CD14-positive monocyte (primary cell): ENCODE results near the gene DOCK4. TPM values are rescaled to one million over a fixed set of nuclear protein-coding genes. Genes with fewer than 3 reads are reported as not detected.

Experiments used
- DNase-seq, 3 donors: peaks; one replicate each; pipeline ENCODE4 v3.0.0-alpha.2; 2011 to 2022
- H2AFZ ChIP-seq: 2 replicates; pipeline ENCODE4 v1.6.0; 2012; ENCODE audit warnings: mild to moderate bottlenecking, low read depth, low read length, inconsistent platforms; ENCODE audit not compliant: insufficient read depth, poor library complexity, severe bottlenecking
- H3K27ac ChIP-seq, 2 donors: 1 replicate in 1 of 2; 2 replicates in 1 of 2; pipeline ENCODE4 v1.5.1; 2012 to 2013; ENCODE audit warnings: low read length in 2 of 2, control low read depth in 1 of 2, inconsistent platforms in 1 of 2, low read depth in 1 of 2, mild to moderate bottlenecking in 1 of 2
- H3K27me3 ChIP-seq, 2 donors: one replicate each; pipeline versions ENCODE4 v1.6.0 to v1.6.1; 2011 to 2013; ENCODE audit warnings: low read length in 2 of 2; ENCODE audit not compliant: control insufficient read depth in 2 of 2, insufficient read depth in 2 of 2
- H3K36me3 ChIP-seq, 2 donors: replicated peaks in 1 of 2; 1 replicate in 1 of 2; 2 replicates in 1 of 2; pipeline versions ENCODE4 v1.5.1 to v1.6.1; 2012 to 2013; ENCODE audit warnings: low read length in 2 of 2, control low read depth in 1 of 2, inconsistent platforms in 1 of 2, mild to moderate bottlenecking in 1 of 2; ENCODE audit not compliant: insufficient read depth in 2 of 2, control insufficient read depth in 1 of 2
- H3K4me1 ChIP-seq, 2 donors: 1 replicate in 1 of 2; 2 replicates in 1 of 2; pipeline versions ENCODE4 v1.5.1 to v1.6.1; 2012 to 2013; ENCODE audit warnings: low read length in 2 of 2, control low read depth in 1 of 2, inconsistent platforms in 1 of 2, mild to moderate bottlenecking in 1 of 2, moderate library complexity in 1 of 2; ENCODE audit not compliant: insufficient read depth in 2 of 2, control insufficient read depth in 1 of 2
- H3K4me2 ChIP-seq: replicated peaks from 2 replicates; pipeline ENCODE3; 2012; ENCODE audit warnings: low read length, moderate library complexity, mild to moderate bottlenecking; ENCODE audit not compliant: poor library complexity, severe bottlenecking; ENCODE audit errors: extremely low read depth
- H3K4me3 ChIP-seq, 3 experiments: fragments of 200-600 bp in 1 of 3; sonication (generic) in 1 of 3; replicated peaks in 1 of 3; 1 replicate in 2 of 3; 2 replicates in 1 of 3; pipeline ENCODE4 v1.5.1; 2011 to 2013; ENCODE audit warnings: low read length in 3 of 3, mild to moderate bottlenecking in 3 of 3, control low read depth in 2 of 3, low read depth in 2 of 3, inconsistent platforms in 1 of 3, moderate library complexity in 1 of 3
- H3K79me2 ChIP-seq: 2 replicates; pipeline ENCODE4 v1.6.0; 2012; ENCODE audit warnings: mild to moderate bottlenecking, control low read depth, inconsistent platforms, low read length, moderate library complexity; ENCODE audit not compliant: insufficient read depth
- H3K9ac ChIP-seq: 2 replicates; pipeline ENCODE4 v1.6.0; 2017; ENCODE audit warnings: low read length, mild to moderate bottlenecking; ENCODE audit not compliant: insufficient read depth, poor library complexity, severe bottlenecking
- H3K9me3 ChIP-seq, 2 donors: replicated peaks in 1 of 2; 1 replicate in 1 of 2; 2 replicates in 1 of 2; pipeline versions ENCODE4 v1.5.1 to v1.6.1; 2012 to 2013; ENCODE audit warnings: low read length in 2 of 2, control low read depth in 1 of 2; ENCODE audit not compliant: control insufficient read depth in 1 of 2, insufficient read depth in 1 of 2
- H4K20me1 ChIP-seq: 2 replicates; pipeline ENCODE4 v1.6.0; 2012; ENCODE audit warnings: mild to moderate bottlenecking, low read length, control low read depth, moderate library complexity; ENCODE audit not compliant: insufficient read depth
- H3K27ac Mint-ChIP-seq, 7 donors: one replicate each; pipeline ENCODE4 v1.8.0; 2020; ENCODE audit warnings: mild to moderate bottlenecking in 7 of 7, mixed read lengths in 7 of 7, moderate library complexity in 6 of 7, inconsistent platforms in 2 of 7
- H3K27me3 Mint-ChIP-seq, 3 donors: one replicate each; pipeline ENCODE4 v1.8.0; 2021 to 2022; ENCODE audit warnings: low read depth in 3 of 3, mild to moderate bottlenecking in 3 of 3, mixed read lengths in 3 of 3, moderate library complexity in 3 of 3, inconsistent platforms in 1 of 3
- H3K36me3 Mint-ChIP-seq, 2 donors: one replicate each; pipeline ENCODE4 v1.8.0; 2020; ENCODE audit warnings: mixed read lengths in 2 of 2, inconsistent platforms in 1 of 2, mild to moderate bottlenecking in 1 of 2
- H3K4me1 Mint-ChIP-seq: one replicate; pipeline ENCODE4 v1.8.0; 2020; ENCODE audit warnings: mild to moderate bottlenecking, mixed read lengths
- H3K4me3 Mint-ChIP-seq, 2 donors: one replicate each; pipeline ENCODE4 v1.8.0; 2020; ENCODE audit warnings: mild to moderate bottlenecking in 2 of 2, mixed read lengths in 2 of 2, moderate library complexity in 1 of 2
- H3K9me3 Mint-ChIP-seq, 7 donors: one replicate each; pipeline ENCODE4 v1.8.0; 2020 to 2022; ENCODE audit warnings: mixed read lengths in 7 of 7, mild to moderate bottlenecking in 6 of 7, moderate library complexity in 6 of 7, inconsistent platforms in 2 of 7
- WGBS: methylation state at CpG from one replicate; pipeline ENCODE4 v1.1.5; 2013; ENCODE audit warnings: missing lambda C conversion rate; ENCODE audit not compliant: insufficient coverage; 5-methylcytosine and 5-hydroxymethylcytosine counted together
- intact Hi-C, 2 donors: fragments of 100-400 bp; cut with micrococcal nuclease; formaldehyde crosslinking; loops; one replicate each; pipeline versions ENCODE4 v1.15.0 to v1.15.1; 2023
- polyA plus RNA-seq, 3 donors: library from polyadenylated mRNA; depleted of rRNA in 1 of 3; unstranded in 2 of 3; stranded (reverse) in 1 of 3; fragments of 300-500 nt in 2 of 3; fragments of >200 nt in 1 of 3; fragmentation: Illumina TruSeq in 2 of 3; gene quantifications; 1 replicate in 2 of 3; 2 replicates in 1 of 3; pipeline ENCODE4 v1.2.3, GENCODE V29; 2012 to 2021
- TF ChIP-seq, protein P1 (sequence below): fragments of 200-600 bp; IDR thresholded peaks from one replicate; pipeline ENCODE4 v1.8.0; 2022; ENCODE audit warnings: antibody characterized with exemption, mild to moderate bottlenecking

The DOCK4 gene
- polyA plus RNA-seq, 3 donors: 1.3 to 5.0 (median 2.7) TPM

DNA sequence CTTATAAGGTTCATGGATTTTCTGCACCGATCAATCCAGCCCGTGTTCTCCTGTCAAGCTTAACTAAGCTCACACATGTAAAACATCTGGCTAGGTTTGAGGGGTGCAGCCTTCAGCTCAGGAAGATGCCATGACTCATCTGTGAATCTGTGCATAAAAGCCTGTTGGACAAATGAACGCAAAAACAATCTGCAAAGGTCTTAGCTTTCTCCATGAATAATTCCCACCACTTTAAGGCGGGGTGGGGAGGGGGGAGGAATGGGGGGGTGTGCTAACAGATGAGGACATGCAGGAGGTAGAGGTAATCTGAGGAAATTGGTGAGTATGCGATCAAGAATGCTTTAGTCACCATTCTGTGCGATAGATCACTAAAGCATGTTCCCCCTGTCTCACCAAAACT, 4.8 kb downstream of the DOCK4 start:
- H3K4me1 Mint-ChIP-seq: peaks cover 27% of the 10 kb centered on the region
- Histone ChIP-seq H3K9ac (no peak overlapping the region), H3K4me1 (peaks cover 16 to 22% of the 10 kb centered on the region in 2 donors), H3K27ac (no peak overlapping the region), H3K4me3 (no peak overlapping the region), H3K27me3 (peaks cover 22 to 29% of the 10 kb centered on the region in 2 donors), H4K20me1 (peaks cover 13% of the 10 kb centered on the region), H3K36me3 (no peaks in the 10 kb centered on the region), H3K79me2 (no peaks in the 10 kb centered on the region), H3K9me3 (no peaks in the 10 kb centered on the region), H3K4me2 (no peak overlapping the region), H2AFZ (no peak overlapping the region)
- H3K27me3 Mint-ChIP-seq: peaks cover 18 to 28% (median 24%) of the 10 kb centered on the region in 3 donors
- no peak overlapping the region for H3K4me3 Mint-ChIP-seq
- H3K27ac Mint-ChIP-seq: no peak overlapping the region
- TF ChIP-seq, protein P1, sequence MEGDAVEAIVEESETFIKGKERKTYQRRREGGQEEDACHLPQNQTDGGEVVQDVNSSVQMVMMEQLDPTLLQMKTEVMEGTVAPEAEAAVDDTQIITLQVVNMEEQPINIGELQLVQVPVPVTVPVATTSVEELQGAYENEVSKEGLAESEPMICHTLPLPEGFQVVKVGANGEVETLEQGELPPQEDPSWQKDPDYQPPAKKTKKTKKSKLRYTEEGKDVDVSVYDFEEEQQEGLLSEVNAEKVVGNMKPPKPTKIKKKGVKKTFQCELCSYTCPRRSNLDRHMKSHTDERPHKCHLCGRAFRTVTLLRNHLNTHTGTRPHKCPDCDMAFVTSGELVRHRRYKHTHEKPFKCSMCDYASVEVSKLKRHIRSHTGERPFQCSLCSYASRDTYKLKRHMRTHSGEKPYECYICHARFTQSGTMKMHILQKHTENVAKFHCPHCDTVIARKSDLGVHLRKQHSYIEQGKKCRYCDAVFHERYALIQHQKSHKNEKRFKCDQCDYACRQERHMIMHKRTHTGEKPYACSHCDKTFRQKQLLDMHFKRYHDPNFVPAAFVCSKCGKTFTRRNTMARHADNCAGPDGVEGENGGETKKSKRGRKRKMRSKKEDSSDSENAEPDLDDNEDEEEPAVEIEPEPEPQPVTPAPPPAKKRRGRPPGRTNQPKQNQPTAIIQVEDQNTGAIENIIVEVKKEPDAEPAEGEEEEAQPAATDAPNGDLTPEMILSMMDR: no peak
- peaks cover 0 to 9% of the 10 kb centered on the region in 2 donors for H3K36me3 Mint-ChIP-seq
- intact Hi-C loops: loop anchor here (10.0 kb wide), 2 partner anchors 217 to 253 kb away; partner anchors contain the start of gene IFRD1 (in 1 of the 2)
- H3K9me3 Mint-ChIP-seq: peaks cover 0 to 6% (median 0%) of the 10 kb centered on the region in 7 donors
- no CpG with 5 or more reads among the region's 6 CpGs for WGBS
- DNase-seq: no peak

DNA sequence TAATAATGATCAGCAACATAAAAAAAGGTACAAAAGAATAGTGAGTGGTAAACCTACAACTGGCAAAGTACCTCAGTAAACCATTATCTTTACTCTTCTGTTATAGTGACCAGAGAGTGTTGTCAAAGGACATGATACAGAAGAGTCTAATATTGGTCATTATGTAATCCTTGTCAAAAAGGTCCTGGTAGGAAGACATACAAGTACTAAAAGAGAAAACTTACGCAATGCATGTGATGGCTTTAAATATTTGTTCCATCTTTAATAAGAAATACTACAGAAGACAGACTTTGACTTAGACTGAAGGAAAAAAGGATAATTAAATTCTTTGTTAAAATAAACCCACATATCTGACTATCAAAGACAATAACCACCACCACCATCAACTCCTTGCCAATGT, 6.5 kb downstream of the DOCK4 start:
- no CpG with 5 or more reads among the region's 1 CpG for WGBS
- TF ChIP-seq, protein P1: no peak
- Mint-ChIP-seq H3K4me3 (peak overlapping the region in 1 of 2 donors; percentile 13), H3K4me1 (peaks cover 22% of the 10 kb centered on the region), H3K27ac (no peak overlapping the region), H3K27me3 (peaks cover 18 to 23% (median 21%) of the 10 kb centered on the region in 3 donors), H3K36me3 (peaks cover 0 to 4% of the 10 kb centered on the region in 2 donors), H3K9me3 (peaks cover 0 to 8% (median 0%) of the 10 kb centered on the region in 7 donors)
- no peak overlapping the region for H3K4me2 ChIP-seq
- H4K20me1 ChIP-seq: peaks cover 12% of the 10 kb centered on the region
- H3K4me3 ChIP-seq: no peak overlapping the region
- H3K79me2 ChIP-seq: no peaks in the 10 kb centered on the region
- H3K27me3 ChIP-seq: peaks cover 20 to 27% of the 10 kb centered on the region in 2 donors
- no peak overlapping the region for H2AFZ ChIP-seq
- peaks cover 8 to 12% of the 10 kb centered on the region in 2 donors for H3K4me1 ChIP-seq
- H3K9me3 ChIP-seq: no peaks in the 10 kb centered on the region
- DNase-seq: no peak
- no peak overlapping the region for H3K9ac ChIP-seq
- no peak overlapping the region for H3K27ac ChIP-seq
- no peaks in the 10 kb centered on the region for H3K36me3 ChIP-seq
- intact Hi-C loops: loop anchor here (10.0 kb wide), 2 partner anchors 215 to 255 kb away; partner anchors contain the start of gene IFRD1 (in 1 of the 2)
